Choroid plexus epithelial cell (primary cell): ENCODE data around the gene GSN.
A peak's percentile ranks its signal among the peaks of the same experiment; 100 is the strongest.

ENCODE experiments used
- DNase-seq: peaks from one replicate; pipeline ENCODE4 v3.0.0-alpha.2; 2010; ENCODE audit warnings: low read depth
- H3K4me3 ChIP-seq: 2 replicates; pipeline ENCODE4 v1.5.1; 2011; ENCODE audit warnings: low read depth, mild to moderate bottlenecking, control low read depth, low read length, moderate library complexity
- TF ChIP-seq, protein P1 (sequence below): conservative IDR thresholded peaks from 2 replicates; pipeline ENCODE4 v1.5.1; 2011; ENCODE audit warnings: low read depth, mild to moderate bottlenecking, control low read depth, inconsistent platforms, low read length, moderate library complexity

GSN gene

DNA sequence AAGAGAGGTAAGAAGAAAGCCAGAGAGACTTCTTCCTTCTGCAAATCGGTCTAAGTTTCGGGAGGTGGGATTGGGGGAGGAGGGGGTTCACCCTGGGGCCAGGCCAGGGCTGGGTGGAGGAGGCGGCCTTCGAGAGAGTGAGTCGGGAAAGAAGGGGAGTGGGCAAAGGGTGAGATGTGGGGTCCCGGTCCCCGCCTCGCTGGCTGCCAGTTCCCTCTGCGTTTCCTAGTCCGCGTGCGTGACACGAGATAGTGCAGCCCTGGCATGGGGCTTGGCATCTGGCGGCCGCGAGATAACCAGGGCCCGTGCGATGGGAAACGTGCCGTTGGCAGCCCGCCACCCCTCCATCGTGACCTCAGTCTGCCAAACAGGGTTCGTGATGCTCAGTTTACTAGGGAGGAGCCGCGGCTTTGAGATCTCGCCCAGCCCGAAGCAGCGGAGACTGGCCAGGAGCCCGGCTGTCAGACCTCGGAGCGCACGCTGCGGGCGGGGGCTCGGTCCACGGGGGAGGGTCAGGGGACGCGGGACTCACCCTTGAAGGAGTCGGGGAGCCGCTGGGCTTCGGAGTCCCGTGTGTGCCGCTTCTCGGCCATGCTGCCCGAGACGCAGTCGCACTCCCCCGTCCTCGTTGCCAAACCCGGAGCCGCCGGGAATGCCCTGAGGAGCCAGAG, 101.8 kb downstream of the GSN start, which contains the start of gene STOM:
STOM (minus strand) TSS at position 656 of the 671 bp plus-strand sequence; CDS start at position 593, 63 bp downstream.
- peak within 1 kb of the TSS; percentile 82 for H3K4me3 ChIP-seq
- DNase-seq = peak; percentile 80
- TF ChIP-seq, protein P1, sequence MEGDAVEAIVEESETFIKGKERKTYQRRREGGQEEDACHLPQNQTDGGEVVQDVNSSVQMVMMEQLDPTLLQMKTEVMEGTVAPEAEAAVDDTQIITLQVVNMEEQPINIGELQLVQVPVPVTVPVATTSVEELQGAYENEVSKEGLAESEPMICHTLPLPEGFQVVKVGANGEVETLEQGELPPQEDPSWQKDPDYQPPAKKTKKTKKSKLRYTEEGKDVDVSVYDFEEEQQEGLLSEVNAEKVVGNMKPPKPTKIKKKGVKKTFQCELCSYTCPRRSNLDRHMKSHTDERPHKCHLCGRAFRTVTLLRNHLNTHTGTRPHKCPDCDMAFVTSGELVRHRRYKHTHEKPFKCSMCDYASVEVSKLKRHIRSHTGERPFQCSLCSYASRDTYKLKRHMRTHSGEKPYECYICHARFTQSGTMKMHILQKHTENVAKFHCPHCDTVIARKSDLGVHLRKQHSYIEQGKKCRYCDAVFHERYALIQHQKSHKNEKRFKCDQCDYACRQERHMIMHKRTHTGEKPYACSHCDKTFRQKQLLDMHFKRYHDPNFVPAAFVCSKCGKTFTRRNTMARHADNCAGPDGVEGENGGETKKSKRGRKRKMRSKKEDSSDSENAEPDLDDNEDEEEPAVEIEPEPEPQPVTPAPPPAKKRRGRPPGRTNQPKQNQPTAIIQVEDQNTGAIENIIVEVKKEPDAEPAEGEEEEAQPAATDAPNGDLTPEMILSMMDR = no peak

DNA sequence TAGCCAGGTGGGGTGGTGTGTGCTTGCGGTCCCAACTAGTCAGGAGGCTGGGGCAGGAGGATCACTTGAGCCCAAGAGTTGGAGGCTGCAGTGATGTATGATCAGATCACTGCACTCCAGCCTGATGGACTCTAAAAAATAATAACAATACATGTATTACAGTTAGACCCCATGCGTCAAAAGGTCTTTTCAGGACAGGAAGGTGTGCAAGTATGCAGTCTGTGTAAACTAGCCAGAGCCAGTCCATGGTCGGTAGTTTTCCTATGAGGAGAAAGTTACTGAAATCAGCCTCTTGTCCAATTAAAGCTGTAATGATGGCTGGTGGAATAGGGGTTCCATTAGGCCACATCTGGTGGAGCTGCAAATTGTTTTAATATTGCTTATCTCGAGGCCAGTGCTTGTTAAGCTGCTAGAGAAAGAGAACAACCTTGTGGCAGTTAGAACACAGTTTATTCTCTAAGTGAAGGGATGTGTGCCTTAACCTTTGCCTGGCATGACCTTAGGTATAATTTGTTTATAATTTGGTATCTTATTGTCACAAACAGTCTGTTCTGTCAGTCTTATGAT, 103.6 kb downstream of the GSN start:
- TF ChIP-seq, protein P1 = no peak
- no peak overlapping the region for H3K4me3 ChIP-seq
- DNase-seq = no peak

DNA sequence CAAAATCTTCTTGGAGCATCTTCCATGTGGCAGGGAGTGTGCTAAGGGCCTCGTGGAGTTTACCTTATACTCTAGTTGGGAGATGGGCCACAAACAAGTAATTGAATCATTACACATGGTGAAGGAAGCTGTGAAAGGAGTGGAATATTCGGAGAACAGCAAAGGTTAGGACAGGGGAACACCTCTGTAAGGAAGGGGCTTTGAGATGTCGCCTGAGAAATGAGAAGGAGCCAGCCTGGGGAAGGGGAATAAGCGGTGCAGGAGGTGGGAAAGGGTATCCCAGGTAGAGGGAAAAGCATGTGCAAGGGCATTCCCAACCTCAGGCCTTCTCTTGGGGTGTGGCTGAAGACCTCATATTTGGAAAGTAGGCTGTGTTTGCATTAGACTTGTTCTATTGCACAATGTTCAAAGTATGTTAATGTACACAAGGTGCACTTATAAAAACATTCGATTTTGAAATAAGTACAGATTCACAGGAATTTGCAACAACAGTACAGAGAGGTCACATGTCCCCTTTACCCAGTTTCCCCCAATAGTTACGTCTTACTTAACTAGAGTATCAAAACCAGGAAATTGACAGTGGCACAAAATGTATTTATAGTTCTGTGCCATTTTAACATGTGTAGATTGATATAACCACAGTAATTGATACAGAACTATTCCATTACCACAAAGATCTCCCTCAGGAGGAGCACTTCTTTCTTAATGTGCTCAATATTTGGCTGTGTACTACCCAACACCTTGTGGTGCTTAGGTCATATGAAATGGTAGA, 104.5 kb downstream of the GSN start:
- H3K4me3 ChIP-seq = no peak overlapping the region
- TF ChIP-seq, protein P1 = no peak
- peak; percentile 68 for DNase-seq

DNA sequence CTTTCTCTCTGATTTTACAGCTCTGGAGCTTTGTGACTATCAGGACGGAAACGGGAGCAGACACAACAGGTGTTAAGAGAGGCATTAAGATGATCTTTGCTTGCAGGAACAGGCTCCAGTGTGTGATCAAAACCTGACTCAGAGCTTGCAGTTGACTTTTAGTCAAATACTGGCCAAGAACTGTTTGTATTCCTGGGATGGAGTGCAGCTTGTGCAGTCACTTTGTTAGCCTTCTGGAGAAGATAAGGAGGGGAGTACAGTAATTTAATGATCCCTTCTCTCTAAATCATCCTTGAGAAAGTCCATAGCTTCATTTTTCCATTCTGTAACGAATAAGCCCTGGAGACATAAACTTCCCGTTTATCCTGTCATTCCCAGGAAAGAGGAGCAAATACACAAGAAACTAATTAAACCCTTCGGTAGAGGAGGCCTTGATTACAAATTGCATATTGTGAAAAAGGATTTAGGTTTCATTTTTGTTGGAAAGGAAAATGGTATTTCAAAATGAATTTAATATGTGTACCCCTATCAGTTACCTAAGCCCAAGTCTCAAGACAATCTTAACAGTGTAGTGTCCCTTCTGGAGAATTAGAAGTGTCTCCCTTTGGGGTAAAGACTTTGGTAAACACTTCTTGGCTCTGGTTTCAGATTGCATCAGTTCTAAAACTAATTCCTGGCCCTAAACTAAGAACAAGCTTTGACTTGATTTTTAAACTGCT, 105.2 kb downstream of the GSN start:
- peak; percentile 59 for DNase-seq
- no peak overlapping the region for H3K4me3 ChIP-seq
- TF ChIP-seq, protein P1 = no peak

DNA sequence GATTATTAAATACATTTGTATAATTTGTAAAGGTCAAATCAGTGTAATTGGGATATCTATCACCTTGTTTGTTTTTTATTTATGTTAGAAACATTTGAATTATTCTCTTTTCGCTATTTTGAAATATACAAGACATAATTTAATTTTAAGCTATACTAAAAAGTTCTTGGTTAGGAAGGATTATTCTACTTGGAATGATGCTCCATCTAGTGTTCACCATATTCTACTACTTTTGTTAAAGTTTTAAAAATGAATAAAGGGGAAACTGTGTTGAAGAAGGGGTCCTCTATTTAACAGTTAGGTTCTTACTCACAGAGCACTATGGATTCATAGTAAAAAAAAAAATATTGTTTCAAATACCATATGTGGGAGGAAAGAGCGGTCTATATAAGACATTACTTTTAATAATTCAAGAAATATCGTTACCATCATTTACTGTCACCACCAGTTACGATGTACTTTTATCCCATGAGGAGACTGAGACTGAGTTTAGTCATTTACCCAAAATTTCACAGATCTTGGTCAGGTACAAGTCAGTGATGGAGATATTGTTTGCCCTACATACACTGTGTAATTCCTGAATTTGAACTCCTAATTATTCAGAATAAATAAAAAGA, 108.4 kb downstream of the GSN start:
- TF ChIP-seq, protein P1 = peak; percentile 44
- peak; percentile 64 for DNase-seq

DNA sequence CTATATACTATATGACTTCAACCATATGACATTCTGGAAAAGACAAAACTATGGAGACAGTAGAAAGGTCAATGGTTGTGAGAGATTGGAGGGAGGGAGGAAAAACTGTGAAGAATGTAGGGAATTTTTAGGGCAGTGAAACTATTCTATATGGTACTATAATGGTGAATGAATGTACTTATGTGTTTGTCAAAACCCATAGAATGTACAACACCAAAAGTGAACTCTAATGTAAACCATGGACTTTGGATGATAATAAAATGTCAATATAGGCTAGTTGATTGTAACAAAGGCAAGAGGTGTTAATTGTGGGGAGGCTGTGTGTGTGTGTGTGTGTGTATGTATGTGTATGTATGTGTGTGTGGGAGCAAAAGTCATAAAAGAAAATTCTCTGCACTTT, 112.9 kb downstream of the GSN start:
- no peak overlapping the region for H3K4me3 ChIP-seq
- no peak for DNase-seq
- TF ChIP-seq, protein P1 = no peak

More for the DNA sequence above, 108.4 kb downstream of the GSN start:
- H3K4me3 ChIP-seq = no peak overlapping the region
